KOPT-K1 (cell line): ENCODE measurements around the gene PTGR3.
A peak's percentile ranks its signal among the peaks of the same experiment; 100 is the strongest.

ENCODE experiments used
- H3K27ac ChIP-seq: fragments of 200-600 bp; sonication (generic); 2 replicates; pipeline ENCODE4 v1.5.1; 2016; ENCODE audit warnings: antibody characterized with exemption, mild to moderate bottlenecking, low read depth, low read length; ENCODE audit not compliant: poor library complexity, severe bottlenecking
- H3K36me3 ChIP-seq: fragments of 200-600 bp; sonication (generic); 2 replicates; pipeline ENCODE4 v1.5.1; 2017; ENCODE audit warnings: antibody characterized with exemption, mild to moderate bottlenecking, low read length, moderate library complexity; ENCODE audit not compliant: insufficient read depth
- H3K9me3 ChIP-seq: fragments of 200-600 bp; sonication (generic); 2 replicates; pipeline ENCODE4 v1.5.1; 2017; ENCODE audit warnings: antibody characterized with exemption, low read length, mild to moderate bottlenecking; ENCODE audit not compliant: insufficient read depth, poor library complexity, severe bottlenecking

The PTGR3 gene

DNA sequence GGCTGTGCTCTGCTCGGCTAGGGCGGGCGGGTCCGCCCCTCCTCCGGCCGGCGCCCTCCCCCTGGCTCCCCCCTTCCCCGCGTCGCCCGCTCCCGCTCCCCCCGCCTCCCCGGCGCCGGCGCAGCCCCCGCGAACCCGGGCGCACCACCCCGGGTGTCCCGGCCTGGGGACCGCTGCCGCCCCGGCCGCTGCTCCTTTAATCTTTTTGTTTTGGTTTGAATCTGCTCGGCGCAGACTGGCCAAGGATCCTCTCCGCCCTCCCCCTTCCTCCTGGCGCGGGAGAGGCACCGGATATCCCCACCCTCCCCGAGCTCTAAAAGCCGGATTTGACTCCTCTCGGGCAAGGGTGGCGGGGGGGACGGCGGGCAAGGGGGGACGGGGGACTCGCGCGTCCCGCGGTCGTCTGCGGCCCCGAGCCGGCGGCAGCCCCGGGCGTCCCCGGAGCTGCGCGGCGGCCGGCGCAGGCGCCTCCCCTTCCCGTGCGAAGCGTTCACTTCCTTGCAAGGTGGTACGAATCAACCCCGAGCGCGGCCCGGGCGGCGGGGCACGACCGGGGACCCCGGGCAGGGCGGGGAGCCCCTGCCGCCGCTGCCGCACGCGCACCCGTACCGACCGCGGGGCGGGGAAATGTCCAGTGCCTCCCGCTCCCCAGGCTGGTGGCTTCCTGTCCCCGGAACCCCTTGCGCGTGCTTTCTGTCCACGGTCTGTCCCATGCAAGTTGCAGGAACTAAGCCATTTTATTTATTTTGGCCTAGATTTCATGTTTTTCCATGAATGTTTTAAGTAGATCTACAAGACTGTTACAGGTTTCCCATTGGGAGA, at the start of gene PTGR3:
Gene PTGR3, minus strand, starts transcription at position 11 of the 822 bp plus-strand sequence. CDS start 81 bp downstream, outside the sequence.
- Histone ChIP-seq H3K27ac (peak within 1 kb of the TSS; percentile 90), H3K36me3 (no peaks in the 10 kb centered on the region), H3K9me3 (no peaks in the 10 kb centered on the region)

- Histone ChIP-seq H3K9me3 (no peaks in the 10 kb centered on the region), H3K27ac (no peak overlapping the region), H3K36me3 (no peaks in the 10 kb centered on the region)
These were observed 48.7 kb upstream of the PTGR3 start for GRCh38 chr18:75257605-75258004.

DNA sequence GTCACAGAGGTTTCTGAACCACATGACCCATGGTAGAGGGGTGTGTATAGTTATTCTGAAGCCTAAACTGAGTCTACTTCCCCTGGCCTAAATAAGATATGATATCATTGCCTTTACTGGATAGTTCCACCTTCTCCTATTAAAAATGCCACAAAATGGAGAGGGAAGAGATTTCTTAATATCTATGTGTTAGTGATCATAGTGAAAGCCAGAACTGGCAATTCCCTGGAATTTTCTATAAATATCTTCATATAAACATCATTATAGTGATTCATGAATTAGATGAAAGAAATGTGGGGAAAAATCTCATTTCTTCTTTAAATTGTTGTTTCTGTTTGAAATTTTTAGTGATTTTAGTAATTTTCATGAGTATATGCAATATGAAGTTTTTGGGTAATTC, 47.4 kb upstream of the PTGR3 start:
- Histone ChIP-seq H3K27ac (no peak overlapping the region), H3K9me3 (no peaks in the 10 kb centered on the region), H3K36me3 (no peaks in the 10 kb centered on the region)

DNA sequence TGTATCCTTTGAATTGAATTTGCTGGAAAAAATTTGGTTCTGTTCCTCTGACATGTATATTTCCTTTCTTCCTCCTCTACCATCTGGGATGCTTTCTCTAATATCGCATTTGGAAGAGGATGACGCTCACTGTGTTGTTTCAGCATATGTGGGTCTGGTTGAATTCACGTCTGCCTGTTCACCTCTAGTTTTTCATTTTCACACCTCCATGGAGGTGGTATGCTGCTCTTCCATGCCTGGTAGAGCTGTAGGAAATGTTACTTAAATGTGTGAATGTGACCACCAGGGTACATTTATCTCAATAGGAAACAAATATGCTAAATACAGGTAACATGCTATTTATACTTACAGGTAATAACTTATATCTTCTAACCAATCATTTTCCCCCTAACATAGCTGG, 46.2 kb upstream of the PTGR3 start:
- H3K9me3 ChIP-seq, result no peaks in the 10 kb centered on the region
- H3K27ac ChIP-seq, result no peak overlapping the region
- H3K36me3 ChIP-seq, result no peaks in the 10 kb centered on the region

DNA sequence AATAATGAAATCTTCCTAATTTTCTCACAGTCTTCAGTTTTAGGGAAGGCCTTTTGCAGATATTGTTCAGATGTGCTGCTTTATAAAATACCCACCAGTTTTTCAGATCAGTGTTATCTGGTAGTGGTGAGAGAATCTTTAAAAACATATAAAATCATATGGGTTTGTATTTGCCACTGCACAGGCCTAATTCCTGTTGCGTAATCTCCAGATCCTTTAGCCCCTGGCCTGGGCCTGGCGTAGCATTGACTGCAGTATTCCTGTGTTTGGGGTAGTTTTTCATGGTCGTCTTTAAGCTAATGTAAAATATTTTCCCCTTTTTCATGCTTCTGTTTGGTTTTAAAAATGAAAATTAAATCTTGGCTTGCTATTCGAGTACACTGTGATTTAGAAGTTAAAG, 44.8 kb upstream of the PTGR3 start:
- Histone ChIP-seq H3K9me3 (no peaks in the 10 kb centered on the region), H3K27ac (no peak overlapping the region), H3K36me3 (no peaks in the 10 kb centered on the region)

GRCh38 chr18:75253043-75253442, 44.1 kb upstream of the PTGR3 start:
- Histone ChIP-seq H3K9me3 (no peaks in the 10 kb centered on the region), H3K27ac (no peak overlapping the region), H3K36me3 (no peaks in the 10 kb centered on the region)

- no peaks in the 10 kb centered on the region for H3K9me3 ChIP-seq
These were observed 43.2 kb upstream of the PTGR3 start for GRCh38 chr18:75252136-75252535.

GRCh38 chr18:75251466-75251865, 42.5 kb upstream of the PTGR3 start:
- Histone ChIP-seq H3K9me3 (no peaks in the 10 kb centered on the region), H3K27ac (no peak overlapping the region), H3K36me3 (no peaks in the 10 kb centered on the region)

More at GRCh38 chr18:75252136-75252535, 43.2 kb upstream of the PTGR3 start:
- Histone ChIP-seq H3K36me3 (no peaks in the 10 kb centered on the region), H3K27ac (no peak overlapping the region)

GRCh38 chr18:75250471-75250821, 41.5 kb upstream of the PTGR3 start:
- no peak overlapping the region for H3K27ac ChIP-seq
- H3K9me3 ChIP-seq, result no peaks in the 10 kb centered on the region
- no peaks in the 10 kb centered on the region for H3K36me3 ChIP-seq

DNA sequence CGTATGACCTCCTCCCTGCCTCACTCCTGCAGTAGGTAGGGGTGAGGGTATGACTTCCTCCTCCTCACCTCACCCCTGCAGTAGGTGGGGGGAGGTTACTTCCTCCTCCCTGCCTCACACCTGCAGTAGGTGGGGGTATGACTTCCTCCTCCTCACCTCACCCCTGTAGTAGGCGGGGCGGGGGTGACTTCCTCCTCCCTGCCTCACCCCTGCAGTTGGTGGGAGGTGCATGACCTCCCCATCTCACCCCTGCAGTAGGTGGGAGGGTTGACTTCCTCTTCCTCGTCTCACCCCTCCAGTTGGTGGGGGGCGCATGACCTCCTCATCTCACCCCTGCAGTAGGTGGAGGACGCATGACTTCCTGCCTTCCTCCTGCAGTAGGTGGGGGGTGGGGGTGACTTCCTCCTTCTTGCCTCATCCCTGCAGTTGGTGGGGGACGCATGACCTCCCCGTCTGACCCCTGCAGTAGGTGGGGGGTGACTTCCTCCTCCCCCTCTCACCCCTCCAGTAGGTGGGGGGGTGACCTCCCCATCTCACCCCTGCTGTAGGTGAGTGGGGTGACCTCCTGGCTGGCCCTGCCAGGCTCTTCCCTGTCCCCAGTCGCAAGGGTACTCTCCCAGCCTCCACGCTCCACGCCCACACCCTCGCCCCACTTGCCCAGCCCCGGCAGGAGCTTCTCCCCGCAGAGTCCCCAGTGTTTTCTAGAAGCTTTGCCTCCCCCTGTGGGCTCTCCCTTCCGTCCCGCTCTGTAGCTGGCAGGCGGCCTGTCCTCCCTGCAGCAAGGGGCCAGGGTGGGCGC, 40.9 kb upstream of the PTGR3 start:
- peak overlapping the region; percentile 88 for H3K27ac ChIP-seq
- no peaks in the 10 kb centered on the region for H3K36me3 ChIP-seq
- H3K9me3 ChIP-seq, result no peaks in the 10 kb centered on the region

DNA sequence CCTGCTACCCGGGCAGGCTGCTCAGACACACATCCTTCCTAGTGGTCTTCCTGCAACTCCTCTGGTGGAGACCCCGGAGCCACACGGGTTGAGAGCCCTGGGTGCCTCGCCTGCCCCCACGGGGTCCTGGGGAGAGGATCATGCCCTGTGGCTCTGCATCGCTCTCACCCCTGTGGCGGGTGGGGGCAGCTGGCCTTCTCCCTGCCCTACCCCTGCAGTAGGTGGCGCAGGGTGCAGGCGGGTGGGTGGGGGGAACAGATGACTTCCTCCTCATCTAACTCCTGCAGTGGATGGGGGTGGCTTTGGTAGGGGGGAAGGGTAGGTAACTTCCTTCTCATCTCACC, 40.2 kb upstream of the PTGR3 start:
- no peaks in the 10 kb centered on the region for H3K9me3 ChIP-seq
- H3K27ac ChIP-seq, result peak overlapping the region; percentile 88
- H3K36me3 ChIP-seq, result no peaks in the 10 kb centered on the region

DNA sequence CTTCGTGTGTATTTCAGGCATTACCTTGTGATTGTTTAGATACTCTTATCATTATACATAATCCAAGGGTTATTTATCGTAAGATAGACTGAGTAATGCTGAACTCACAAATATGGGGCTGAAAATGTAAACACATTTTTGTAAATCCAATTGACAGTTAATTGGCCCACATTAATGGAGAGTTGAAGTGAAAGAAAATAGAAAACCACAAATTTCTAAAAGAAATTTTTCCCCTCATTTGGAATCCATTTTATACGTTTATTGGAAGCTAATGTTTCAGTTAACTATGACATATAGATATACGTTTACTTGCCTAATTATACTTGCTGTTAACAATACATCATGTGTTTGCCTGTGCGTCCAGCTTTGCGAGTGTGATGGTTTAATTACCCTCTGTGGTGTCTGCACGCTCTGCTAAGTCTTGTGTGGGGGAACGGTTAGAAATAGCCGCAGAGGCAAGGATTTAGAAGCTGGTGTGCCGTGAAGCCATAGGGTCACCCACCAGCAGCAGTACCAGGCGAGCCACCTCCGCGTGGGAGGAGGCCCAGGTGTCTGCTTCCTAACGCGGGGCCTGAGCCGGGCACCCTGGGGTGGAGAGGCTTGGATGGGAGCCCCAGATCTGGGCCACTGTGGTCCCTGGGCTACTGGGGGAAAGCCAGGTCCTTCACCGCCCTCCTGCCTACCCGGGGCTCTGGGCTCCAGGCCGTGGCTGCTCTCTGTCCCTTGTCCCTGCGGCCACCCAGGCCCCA, 39.7 kb upstream of the PTGR3 start:
- no peaks in the 10 kb centered on the region for H3K9me3 ChIP-seq
- peak overlapping the region; percentile 88 for H3K27ac ChIP-seq

DNA sequence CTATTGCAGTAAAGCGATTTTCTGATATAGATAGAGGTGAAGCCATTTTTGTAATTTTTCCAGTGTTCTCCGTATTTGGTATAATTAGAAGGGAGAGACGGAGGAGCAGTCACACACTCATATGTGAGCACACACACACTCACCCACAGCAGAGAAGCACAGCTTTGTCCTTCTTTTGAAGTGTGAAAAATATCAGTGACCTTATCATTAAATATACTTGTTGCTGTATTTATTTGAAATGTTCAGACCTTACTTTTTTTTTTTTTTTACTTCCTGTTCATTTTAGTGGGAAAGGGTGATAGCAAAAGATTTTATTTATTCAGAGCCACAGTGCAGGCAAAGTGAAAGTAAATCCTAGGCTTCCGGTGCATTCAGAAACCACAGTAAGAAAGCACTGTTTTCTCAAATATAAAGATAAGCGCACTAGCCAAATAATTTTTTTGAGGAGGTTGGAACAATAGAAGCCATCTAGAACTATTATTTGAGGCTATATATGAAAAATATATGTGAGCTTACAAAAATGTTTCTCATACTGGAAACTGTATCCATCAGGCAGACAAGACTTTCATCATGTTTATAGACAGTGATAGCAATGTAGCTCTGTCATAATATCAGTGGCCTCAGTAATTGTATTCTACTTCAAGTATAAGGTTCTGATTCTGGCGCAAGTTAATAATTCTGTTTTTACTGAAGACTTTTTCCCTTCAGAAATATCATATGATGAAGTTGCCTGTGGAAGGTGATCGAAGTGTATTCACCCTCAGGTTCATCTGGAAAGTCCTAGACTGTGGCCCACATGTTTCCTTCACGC, 38.9 kb upstream of the PTGR3 start:
- Histone ChIP-seq H3K36me3 (no peaks in the 10 kb centered on the region), H3K27ac (peak overlapping the region; percentile 88), H3K9me3 (no peaks in the 10 kb centered on the region)

More for the DNA sequence above, 39.7 kb upstream of the PTGR3 start:
- H3K36me3 ChIP-seq, result no peaks in the 10 kb centered on the region

- peak overlapping the region; percentile 88 for H3K27ac ChIP-seq
- no peaks in the 10 kb centered on the region for H3K9me3 ChIP-seq
- H3K36me3 ChIP-seq, result no peaks in the 10 kb centered on the region
These were observed 38.0 kb upstream of the PTGR3 start for GRCh38 chr18:75246721-75247610.
